HG03280 (cell line): ENCODE measurements around the gene WNT10A.

Source experiments
- ATAC-seq: cut with Tn5 transposase; IDR thresholded peaks from one replicate; pipeline ENCODE4 v1.9.1; 2021; ENCODE audit warnings: mild to moderate bottlenecking, moderate library complexity; ENCODE audit not compliant: unreplicated experiment

WNT10A gene

DNA sequence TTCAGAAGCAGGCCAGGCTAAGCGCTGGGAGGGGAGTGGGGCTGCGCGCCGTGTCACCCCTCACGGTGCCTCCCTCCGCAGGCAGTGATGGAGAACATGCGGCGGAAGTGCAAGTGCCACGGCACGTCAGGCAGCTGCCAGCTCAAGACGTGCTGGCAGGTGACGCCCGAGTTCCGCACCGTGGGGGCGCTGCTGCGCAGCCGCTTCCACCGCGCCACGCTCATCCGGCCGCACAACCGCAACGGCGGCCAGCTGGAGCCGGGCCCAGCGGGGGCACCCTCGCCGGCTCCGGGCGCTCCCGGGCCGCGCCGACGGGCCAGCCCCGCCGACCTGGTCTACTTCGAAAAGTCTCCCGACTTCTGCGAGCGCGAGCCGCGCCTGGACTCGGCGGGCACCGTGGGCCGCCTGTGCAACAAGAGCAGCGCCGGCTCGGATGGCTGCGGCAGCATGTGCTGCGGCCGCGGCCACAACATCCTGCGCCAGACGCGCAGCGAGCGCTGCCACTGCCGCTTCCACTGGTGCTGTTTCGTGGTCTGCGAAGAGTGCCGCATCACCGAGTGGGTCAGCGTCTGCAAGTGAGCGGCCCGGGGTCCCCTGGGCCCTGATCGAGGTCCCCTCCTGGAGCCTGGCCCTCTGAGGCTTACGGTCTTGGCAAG lies 12.2 kb downstream of the WNT10A start:
- ATAC-seq: peak; percentile 46

DNA sequence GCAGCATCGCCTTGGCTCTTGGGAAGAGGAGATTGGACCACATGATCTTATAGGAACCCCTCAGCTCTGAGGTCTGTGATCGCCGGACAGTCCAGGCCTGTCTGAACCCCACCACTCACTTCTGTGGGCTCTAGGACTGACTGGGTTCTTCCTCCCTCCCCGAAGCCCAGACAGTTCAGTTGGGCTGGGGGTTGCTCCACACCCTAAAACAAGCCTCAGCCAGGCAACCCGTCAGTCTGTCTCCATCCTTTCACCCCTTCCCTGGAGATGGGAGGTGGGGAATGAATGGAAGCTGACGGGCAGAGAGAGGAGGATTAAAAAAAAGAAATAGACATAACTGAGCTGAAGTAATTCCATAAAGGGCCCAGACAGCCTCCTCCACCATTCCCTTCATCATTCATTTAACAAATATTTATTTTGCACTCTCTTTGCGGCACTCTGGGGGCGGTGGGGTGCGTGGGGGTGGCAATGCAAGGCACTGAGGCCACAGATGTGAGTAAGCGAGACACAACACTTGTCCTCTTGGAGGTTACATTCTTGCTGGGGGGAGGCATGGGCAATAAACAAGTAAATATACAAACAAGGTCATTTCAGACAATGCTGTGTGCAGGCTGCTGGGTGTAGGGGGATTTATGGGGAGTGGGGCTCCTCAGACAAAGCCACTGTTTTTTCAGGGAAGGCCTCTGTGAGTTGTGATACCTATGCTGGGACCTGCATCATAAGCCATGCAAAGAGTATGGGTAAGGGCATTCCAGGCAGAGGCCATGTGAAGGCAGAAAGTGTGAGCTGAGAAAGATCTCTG lies 12.9 kb downstream of the WNT10A start:
- ATAC-seq: no peak

DNA sequence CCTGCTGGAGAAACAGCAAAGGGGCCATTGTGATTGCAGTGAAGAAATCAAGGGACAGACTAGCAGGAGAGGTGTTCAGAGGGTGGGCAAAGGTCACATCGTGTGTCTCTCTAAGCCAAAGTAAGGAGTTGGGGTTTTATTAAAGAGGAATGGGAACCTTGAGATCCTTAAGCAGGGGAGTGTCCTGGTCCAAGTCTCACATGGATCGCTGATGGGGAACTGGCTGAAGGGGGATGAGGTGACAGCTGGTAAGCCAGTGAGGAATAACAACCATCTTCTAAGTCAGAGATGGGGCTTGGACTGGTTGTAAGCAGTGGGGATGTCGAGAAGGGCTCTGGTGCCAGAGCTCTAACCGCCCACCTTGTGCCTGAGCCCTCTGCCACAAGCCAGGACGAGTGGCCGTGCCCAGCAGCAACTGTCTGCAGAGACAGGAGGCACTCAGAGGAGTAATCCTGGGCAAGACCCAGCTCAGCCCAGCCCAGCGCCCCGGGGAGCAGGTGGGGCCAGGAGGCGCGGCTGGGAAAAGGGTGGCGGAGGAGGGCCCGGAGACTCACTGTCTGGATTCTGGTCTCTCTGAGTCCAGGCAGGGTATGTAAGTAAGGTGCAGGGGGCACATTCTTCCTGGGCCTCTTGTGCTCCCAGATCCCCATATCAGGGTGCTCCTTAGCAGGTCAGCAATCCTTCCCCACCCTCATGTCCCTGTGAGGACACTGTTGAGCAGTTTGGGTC lies 13.7 kb downstream of the WNT10A start:
- no peak for ATAC-seq

DNA sequence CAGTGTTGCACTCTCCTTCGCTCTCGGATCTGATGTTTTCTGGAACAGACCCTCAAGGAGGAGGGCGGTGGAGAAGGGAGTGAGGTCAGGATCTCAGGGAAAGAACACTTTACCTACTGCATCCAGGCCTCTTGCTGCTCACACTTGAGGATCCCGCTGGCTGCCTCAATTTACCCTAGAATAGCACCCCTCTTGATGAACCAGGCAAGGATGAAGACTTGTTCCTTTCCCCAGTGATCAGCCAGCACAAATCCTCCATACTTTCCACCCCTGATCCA lies 14.2 kb downstream of the WNT10A start:
- no peak for ATAC-seq

DNA sequence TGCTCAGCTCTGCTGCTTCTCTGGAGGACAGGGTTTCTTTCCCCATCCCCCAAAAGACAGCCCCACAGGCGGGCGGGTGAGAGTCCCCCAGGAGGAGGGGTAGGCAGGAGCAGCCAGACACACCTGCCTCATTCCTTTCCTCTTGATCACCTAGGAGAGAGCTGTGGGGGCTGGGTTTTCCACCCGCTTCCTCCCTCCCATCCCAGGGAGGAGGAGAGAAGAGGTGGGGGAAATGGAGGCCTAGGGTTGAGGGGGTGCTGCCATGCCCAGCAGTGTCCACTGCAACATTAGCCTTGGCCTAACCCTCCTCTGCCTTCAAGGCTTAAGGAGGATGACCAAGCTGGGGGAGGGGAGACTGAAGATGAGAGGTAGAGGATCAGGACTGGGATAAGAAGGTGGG lies 14.7 kb downstream of the WNT10A start:
- ATAC-seq: no peak

DNA sequence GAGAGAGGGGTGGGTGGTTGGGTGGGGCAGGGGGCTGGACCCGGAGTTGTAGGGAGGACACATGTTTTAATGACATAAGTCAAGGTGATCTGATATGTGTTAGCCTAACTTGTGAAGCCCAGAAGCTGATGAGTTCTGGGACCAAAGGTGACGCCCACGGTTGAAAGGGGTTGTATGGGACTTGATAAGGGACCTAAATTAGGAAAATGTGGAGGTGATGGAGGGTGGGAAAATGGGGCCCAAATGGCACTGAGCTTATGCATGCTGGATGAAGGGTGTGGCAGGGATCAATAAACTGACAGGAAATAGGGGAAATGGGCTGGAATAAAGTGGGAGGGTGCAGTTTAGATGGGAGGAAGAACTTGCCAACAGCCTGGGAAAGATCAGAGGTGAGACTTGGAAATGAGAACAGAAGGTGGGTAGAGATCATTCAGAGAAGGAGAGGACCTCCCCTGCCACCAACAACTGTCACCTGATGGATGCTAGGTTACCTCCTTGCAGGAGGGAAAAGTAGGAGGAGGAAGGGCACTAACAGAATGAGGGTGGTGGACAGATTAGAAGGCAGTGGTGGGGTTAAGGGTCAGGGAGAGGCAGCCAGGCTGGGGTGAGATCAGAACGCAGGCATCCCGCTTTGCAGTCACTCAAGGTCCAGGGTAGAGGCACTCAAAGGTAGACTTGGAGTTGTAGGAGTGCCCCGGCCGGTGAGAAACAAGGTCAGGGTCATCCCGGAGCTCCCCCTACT lies 15.3 kb downstream of the WNT10A start:
- ATAC-seq: peak; percentile 10

DNA sequence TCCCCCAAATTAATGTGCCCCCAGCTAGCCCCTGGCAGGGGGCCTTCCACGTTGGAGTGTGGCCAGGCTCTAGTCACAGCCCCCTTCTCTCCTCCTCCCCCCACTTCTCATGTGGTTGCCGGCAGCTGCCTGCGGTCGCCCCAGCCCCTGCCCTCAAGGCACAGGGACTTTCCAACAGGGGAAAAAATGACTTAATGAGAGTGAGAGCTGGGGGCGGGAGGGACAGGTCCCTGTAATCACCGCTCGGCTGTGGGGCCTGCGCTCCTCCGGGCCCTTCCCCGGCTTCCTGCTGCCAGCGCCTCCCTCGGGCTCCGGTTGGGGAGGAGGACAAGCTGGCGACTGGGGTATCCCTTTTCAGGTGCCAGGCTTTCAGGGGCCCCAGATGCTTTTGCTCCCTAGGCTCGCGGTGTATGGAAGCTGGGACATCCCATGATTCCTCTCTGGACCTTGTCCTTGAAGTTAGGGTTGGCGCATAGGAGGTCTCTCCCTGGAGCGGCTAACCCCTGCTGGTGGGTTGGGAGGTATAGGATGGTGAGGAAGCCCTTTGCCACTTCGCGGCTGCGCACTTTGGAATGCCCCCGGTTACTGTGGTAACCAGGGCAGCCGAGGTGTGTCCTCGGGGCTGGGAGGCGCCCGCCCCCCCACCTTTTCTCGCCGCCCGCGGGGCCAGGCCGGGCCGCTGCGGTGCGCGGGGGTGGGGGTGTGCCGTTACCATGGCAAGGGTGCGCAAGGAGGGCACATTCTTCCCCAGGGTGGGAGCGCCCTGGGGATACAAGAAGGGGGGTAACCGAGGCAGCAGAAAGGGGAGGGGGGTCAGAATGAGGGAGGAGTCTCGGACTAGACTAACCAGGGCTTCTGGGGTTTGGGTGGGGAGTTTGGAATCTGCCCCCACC lies 16.1 kb downstream of the WNT10A start:
- peak; percentile 53 for ATAC-seq

DNA sequence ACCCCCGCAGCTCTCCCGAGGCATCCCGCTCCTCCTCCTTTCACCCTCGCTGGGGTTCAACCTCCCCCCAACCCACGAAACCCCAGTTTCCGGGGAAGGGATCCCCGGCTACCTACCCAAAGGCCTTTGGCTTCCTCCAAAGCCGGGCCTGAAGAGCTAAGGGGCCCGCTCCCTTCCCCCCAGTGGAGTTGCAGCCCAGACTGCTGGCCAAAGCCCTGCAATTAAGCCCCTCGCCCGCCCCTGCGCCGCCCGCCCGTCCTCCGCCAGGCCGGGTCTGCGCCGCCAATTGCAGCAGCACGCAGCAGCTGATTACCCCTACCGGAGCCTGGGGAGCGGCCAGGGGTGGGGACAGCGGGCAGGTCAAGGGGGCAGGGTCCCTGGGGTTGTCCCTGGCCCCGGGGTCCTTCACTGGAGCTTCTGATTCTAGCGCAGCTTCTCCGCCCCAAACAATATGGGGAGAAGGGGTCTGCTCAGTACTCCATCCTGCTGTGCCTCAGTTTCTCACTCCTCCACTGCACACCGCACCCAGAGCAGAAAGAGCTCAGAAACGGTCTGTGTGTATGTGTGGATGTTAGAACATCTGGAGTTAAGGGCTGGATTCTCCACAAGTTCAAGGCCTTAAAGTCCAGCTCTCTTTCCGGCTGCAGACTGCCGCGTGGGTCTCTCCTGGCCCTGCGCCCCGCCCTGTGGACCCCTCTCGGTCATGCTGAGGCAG lies 16.9 kb downstream of the WNT10A start:
- no peak for ATAC-seq

DNA sequence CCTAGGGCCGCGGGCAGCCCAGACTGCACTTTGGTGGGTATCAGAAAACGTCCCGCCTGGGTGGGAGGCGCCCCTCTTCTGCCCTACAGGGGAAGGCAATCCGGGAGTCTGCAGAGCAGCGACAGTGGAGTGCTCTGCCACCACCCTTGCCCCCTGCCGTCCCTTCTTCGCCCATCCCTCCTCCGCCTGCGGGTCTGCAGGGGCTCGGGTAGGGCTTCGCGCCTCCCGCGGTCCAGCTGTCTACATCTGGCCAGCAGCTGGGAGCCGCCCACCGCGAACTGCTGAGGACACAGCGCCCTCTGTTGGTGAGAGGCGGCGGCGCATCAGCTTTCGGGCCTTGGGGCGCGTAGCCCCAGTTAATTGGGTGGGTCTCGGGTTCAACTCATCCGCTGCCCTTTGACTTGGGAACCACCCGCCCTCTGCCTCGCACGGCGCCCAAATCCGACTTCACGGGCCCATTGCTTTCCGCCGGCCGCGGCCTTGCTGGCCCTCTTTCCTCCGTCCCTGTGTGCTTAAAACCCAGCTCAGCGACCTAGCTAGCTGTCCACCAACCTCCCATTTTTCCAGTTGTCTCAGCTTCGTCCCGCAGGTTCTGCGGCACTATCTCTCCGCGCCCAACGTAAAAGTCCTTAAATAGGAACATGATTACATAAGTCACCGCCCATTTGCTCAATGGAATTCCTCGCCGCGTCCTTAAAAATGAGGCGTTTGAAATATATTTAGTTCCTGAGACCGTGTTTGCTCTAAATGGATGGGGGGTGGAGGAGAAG lies 17.6 kb downstream of the WNT10A start:
- ATAC-seq: peak; percentile 49

DNA sequence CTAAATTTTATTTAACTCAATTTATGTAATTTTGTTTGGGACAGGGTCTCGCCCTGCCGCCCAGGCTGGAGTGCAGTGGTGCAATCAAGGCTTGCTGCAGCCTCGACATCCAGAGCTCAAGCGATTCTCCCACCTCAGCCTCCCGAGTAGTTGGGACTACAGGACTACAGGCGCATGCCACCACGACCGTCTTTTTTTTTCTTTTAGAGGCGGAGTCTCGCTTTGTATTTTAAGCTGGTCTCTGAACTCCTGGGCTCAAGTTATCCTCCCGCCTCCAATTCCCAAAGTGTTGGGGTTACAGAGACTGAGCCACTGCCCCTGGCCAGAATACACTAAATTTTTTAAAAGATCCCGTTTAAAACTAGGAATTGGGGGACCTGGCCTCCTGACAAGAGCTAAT lies 18.5 kb downstream of the WNT10A start:
- no peak for ATAC-seq

DNA sequence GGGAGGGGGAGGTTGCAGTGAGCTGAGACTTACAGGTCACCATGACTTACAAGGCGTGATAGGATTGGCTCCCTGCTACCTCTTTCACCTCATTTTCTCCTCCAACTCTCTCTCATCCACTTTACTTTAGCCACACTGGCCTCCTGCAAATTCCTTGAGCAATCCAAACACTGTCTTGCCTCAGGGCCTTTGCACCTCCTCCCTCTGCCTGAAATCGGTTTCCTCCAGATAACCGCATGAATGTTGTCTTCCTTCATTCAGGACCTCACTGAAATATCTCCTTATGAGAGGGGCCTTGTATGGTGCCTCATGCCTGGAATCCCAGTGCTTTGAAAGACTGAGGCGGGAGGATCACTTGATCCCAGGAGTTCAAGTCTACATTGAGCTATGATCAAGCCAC lies 21.8 kb downstream of the WNT10A start:
- ATAC-seq: no peak

DNA sequence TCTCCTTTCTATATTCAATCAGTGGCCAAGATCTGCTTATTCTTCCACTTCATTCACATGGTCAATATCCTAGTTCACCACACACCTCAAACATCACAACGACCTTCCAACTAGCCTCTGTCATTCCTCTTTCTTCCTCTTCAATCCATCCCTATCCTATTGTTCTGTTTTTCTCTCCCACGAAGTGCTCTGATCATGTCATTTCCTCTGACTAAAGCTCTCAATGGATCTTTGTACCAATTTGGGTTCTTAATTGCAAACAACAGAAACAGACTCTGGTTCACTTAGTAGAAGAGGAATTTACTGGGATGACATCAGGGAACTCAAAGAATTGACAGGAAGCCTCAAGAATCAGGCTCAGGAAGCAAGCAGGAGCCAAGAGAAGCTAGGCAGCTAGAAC lies 23.5 kb downstream of the WNT10A start:
- ATAC-seq: no peak

DNA sequence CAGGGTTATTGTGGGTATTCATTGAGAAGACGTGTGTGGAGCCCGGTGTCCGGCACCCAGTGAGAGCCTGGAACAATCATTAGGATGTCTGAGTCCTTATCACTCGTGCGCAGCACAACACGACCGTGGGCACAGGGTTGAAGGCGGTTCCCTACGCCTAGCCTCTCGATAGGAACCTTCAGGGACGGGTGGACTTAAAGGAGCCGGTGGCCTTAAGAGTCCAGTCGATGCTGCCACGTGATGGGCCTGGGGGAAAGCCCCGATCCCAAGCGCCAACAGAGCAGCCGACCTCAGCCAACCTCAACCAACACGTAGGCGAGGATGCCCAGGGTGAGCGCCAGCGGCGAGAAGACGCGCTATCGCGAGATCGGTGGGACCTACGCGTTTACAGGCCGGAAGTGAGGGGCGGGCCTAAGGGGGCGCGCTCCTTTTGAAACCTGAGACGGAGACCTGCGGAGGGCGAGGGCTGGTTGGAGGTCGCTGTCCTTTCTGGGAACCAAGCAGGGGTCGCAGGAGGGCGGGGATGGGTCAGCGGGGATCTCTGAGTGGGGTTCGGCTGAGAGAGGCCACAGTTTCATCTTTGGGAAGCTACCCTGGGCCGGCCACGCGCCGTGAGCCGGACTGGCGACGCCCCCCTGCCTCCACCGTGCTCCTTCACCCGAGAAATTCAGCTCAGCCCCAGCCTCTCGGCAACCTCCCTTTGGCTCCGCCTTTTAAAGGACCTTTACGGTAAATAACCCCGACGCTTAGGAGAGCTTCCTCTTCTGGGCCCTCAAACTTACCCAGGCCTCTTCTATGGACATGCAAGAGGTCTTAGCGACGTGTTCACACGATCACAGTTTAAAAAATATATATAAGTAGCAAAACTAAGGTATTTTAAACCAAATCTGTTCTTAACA lies 28.3 kb downstream of the WNT10A start:
- peak; percentile 94 for ATAC-seq

DNA sequence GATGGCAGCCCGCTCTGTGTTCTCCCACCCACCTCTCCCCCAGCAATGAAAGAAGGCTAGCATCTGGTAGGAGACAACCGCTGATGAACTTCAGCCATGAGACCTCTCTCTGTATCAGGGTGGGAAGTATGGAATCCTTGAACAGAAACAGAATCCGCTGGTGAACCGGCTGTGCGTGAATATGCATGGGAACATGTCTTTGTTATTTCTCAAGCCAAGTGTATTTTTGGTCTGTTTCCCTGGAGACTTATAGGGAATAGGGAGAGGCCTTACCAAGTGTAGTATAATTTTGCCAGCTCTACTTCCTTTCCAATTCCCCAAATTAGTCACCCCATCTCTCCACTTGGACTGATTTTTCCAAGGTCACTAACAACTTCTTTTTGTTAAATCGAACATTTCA lies 30.1 kb downstream of the WNT10A start:
- no peak for ATAC-seq

DNA sequence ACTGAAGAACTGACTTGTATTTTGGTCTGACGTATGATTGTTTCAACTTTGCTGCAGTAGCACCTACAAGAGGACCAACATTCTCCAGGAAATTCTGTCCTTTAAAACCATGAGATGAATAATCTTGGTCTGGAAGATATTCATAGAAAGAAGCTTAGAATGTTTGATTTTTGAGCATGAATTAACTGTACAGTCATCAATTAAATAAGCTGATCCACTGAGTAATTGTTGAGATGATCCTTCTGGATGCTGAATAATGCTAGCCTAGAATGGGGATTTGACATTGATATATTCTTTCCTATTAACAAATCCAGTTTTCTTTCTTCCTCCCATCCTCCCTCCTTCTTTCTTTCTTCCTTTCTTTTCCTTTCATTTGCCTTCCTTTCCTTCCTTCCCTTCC lies 39.9 kb downstream of the WNT10A start:
- no peak for ATAC-seq

DNA sequence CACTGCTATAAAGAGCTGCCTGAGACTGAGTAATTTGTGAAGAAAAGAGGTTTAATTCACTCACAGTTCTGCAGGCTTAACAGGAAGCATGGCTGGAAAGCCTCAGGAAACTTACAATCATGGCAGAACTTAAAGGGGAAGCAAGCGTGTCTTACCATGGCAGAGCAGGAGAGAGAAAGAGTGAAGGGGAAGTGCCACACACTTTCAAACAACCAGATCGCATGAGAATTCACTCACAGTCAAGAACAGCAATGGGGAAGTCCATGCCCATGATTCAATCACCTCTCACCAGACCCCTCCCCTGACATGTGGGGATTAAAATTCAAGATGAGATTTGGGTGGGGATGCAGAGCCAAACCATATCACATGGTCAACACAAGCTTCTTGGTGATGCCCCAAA lies 44.1 kb downstream of the WNT10A start:
- ATAC-seq: no peak

DNA sequence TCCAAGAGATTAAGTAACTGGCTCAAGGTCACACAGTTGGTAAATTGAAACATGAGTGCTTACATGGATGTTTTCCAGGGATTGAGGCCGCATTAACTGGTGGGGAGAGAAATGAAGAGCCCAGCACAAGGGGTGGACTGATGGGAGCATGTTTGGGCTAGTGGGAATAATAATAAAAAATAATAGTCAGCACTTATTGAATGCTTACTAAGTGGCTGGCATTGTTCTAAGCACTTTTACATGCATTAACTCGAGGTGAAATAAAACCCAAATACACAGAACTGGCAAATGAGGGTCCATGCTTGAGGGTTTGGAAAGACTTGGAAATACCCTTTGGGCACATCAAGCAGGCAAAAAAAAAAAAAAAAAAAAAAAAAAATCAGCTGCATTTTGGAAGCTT lies 44.8 kb downstream of the WNT10A start:
- ATAC-seq: no peak

DNA sequence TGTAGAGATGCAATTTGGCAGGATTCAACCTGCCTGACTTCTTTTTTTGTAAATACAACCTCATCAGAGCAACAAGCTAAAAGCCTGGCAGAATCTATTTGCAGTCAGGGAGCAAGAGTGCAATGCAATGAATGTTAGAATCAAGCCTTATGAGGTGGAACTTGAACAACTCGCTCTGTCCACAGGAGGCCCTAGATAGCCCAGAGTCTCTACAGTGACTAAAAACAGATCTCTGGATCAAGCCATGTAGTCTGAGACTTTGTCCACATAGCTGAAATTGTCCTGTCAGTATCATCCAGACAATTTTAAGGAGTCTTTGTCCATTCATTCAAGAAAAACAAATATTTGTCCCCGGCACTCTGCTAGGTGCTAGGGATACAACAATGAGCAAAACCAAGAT lies 46.8 kb downstream of the WNT10A start:
- no peak for ATAC-seq
